HCT116 (cell line): ENCODE data around the gene SPPL2C. TPM values are rescaled to one million over a fixed set of nuclear protein-coding genes. Genes with fewer than 3 reads are reported as not detected.

ENCODE experiments used
- ATAC-seq: fragments of 200-7000 bp; cut with Tn5 transposase; 2 replicates; pipeline ENCODE4 v1.9.1; 2020; ENCODE audit warnings: mild to moderate bottlenecking, moderate library complexity
- BruUV-seq: library from RNA; stranded (reverse); fragments of 400-500 nt; replicated peaks from 2 replicates; lab custom pipeline; 2021; lab: Mats Ljungman, UMichigan
- CTCF ChIA-PET: fragments of 300-600 bp; sonication (Branson Sonifier 250); formaldehyde crosslinking; loops from one replicate; lab custom pipeline; 2021; ENCODE audit warnings: antibody characterized with exemption; lab: Charles Lee
- POLR2A ChIA-PET: fragments of 300-600, 350-600 bp; sonication (Branson Sonifier 250); formaldehyde crosslinking; loops from one replicate; lab custom pipeline; 2021; ENCODE audit warnings: antibody characterized with exemption; lab: Charles Lee
- RAD21 ChIA-PET, 2 experiments: fragments of 300-600 bp; sonication (Branson Sonifier 250); formaldehyde crosslinking; loops; one replicate each; lab custom pipeline; 2023; ENCODE audit warnings: low total read pairs in 2 of 2; ENCODE audit not compliant: uncharacterized antibody in 2 of 2, unreplicated experiment in 2 of 2, low non-redundant PET in 1 of 2; lab: Charles Lee
- DNase-seq: peaks from one replicate; pipeline ENCODE4 v3.0.0-alpha.2; 2010; ENCODE audit warnings: low read depth, low spot score
- H2AFZ ChIP-seq: fragments of 200-600 bp; shearing (Covaris generic), sonication (generic); 2 replicates; pipeline ENCODE4 v1.6.1; 2017; ENCODE audit warnings: low read depth, mixed run types, mixed read lengths, antibody characterized with exemption, low read length; ENCODE audit not compliant: poor library complexity, severe bottlenecking
- H3K27ac ChIP-seq: 2 replicates; pipeline ENCODE4 v1.5.1; 2012; ENCODE audit warnings: low read depth, low read length
- H3K27me3 ChIP-seq: fragments of 200-600 bp; sonication (generic); 2 replicates; pipeline ENCODE4 v1.6.1; 2016; ENCODE audit warnings: mixed run types, low read length, mixed read lengths; ENCODE audit not compliant: insufficient read depth
- H3K36me3 ChIP-seq, 2 experiments: fragments of 200-500 bp in 1 of 2; fragments of 200-600 bp in 1 of 2; sonication (Bioruptor generic) in 1 of 2; sonication (generic) in 1 of 2; 2 replicates each; pipeline versions ENCODE4 v1.5.1 to v1.6.1; 2014 to 2016; ENCODE audit warnings: low read length in 2 of 2, inconsistent platforms in 1 of 2, mixed read lengths in 1 of 2, mixed run types in 1 of 2; ENCODE audit not compliant: insufficient read depth in 2 of 2, control insufficient read depth in 1 of 2
- H3K4me1 ChIP-seq, 2 experiments: fragments of 200-600 bp in 1 of 2; sonication (generic) in 1 of 2; 2 replicates each; pipeline versions ENCODE4 v1.5.1 to v1.6.1; 2012 to 2017; ENCODE audit warnings: low read length in 2 of 2, inconsistent platforms in 1 of 2, mild to moderate bottlenecking in 1 of 2, mixed read lengths in 1 of 2, mixed run types in 1 of 2, moderate library complexity in 1 of 2; ENCODE audit not compliant: insufficient read depth in 2 of 2, control insufficient read depth in 1 of 2
- H3K4me2 ChIP-seq: fragments of 200-600 bp; sonication (generic); 2 replicates; pipeline ENCODE4 v1.6.1; 2017; ENCODE audit warnings: mixed run types, low read length, mixed read lengths
- H3K4me3 ChIP-seq, 2 experiments: fragments of 200-600 bp in 1 of 2; sonication (generic) in 1 of 2; replicated peaks in 1 of 2; 2 replicates each; pipeline ENCODE4 v1.5.1; 2011 to 2016; ENCODE audit warnings: low read length in 2 of 2, control low read depth in 1 of 2, low read depth in 1 of 2, mild to moderate bottlenecking in 1 of 2, mixed read lengths in 1 of 2, mixed run types in 1 of 2
- H3K79me2 ChIP-seq: fragments of 200-600 bp; sonication (generic); 2 replicates; pipeline ENCODE4 v1.6.1; 2017; ENCODE audit warnings: mild to moderate bottlenecking, mixed run types, low read length, moderate library complexity, mixed read lengths; ENCODE audit not compliant: insufficient read depth
- H3K9ac ChIP-seq: fragments of 200-600 bp; sonication (generic); 2 replicates; pipeline ENCODE4 v1.6.1; 2016; ENCODE audit warnings: low read length, mixed read lengths
- H3K9me2 ChIP-seq: fragments of 200-600 bp; sonication (generic), shearing (Covaris generic); 2 replicates; pipeline ENCODE4 v1.6.1; 2017; ENCODE audit warnings: mixed run types, mild to moderate bottlenecking, moderate library complexity; ENCODE audit not compliant: insufficient read depth
- H3K9me3 ChIP-seq, 2 experiments: fragments of 200-500 bp in 1 of 2; fragments of 200-600 bp in 1 of 2; sonication (Bioruptor generic) in 1 of 2; sonication (generic) in 1 of 2; 2 replicates each; pipeline ENCODE4 v1.6.1; 2014 to 2017; ENCODE audit warnings: low read length in 2 of 2, mixed read lengths in 2 of 2, inconsistent platforms in 1 of 2, low read depth in 1 of 2, mild to moderate bottlenecking in 1 of 2, mixed run types in 1 of 2, moderate library complexity in 1 of 2; ENCODE audit not compliant: control insufficient read depth in 1 of 2, insufficient read depth in 1 of 2
- H4K20me1 ChIP-seq: fragments of 200-600 bp; sonication (generic), shearing (Covaris generic); 2 replicates; pipeline ENCODE4 v1.6.1; 2017; ENCODE audit warnings: mixed run types, mild to moderate bottlenecking, moderate library complexity; ENCODE audit not compliant: insufficient read depth
- CBX3 ChIP-seq: IDR thresholded peaks from 2 replicates; pipeline ENCODE4 v1.6.1; 2012; ENCODE audit warnings: low read depth
- CEBPB ChIP-seq: IDR thresholded peaks from 2 replicates; pipeline ENCODE4 v1.6.1; 2012; ENCODE audit warnings: low read depth
- EGR1 ChIP-seq: IDR thresholded peaks from 2 replicates; pipeline ENCODE4 v1.6.1; 2012; ENCODE audit warnings: low read depth
- ELF1 ChIP-seq: IDR thresholded peaks from 2 replicates; pipeline ENCODE4 v1.6.1; 2012; ENCODE audit warnings: low read depth, borderline replicate concordance
- EZH2 ChIP-seq: fragments of 200-600 bp; sonication (generic); IDR thresholded peaks from 2 replicates; pipeline ENCODE4 v1.6.1; 2017; ENCODE audit warnings: antibody characterized with exemption, mixed run types
- EZH2phosphoT487 ChIP-seq: fragments of 200-600 bp; IDR thresholded peaks from 2 replicates; pipeline ENCODE4 v1.6.1; 2018; ENCODE audit warnings: antibody characterized with exemption, borderline replicate concordance
- FOSL1 ChIP-seq: IDR thresholded peaks from 2 replicates; pipeline ENCODE4 v1.6.1; 2012; ENCODE audit warnings: low read depth
- JUND ChIP-seq: IDR thresholded peaks from 2 replicates; pipeline ENCODE4 v1.6.1; 2012
- MAX ChIP-seq: IDR thresholded peaks from 2 replicates; pipeline ENCODE4 v1.6.1; 2012
- POLR2A ChIP-seq: IDR thresholded peaks from 2 replicates; pipeline ENCODE4 v1.7.0; 2011; ENCODE audit warnings: borderline replicate concordance; ENCODE audit not compliant: insufficient read depth, insufficient read length; ENCODE audit errors: extremely low read depth
- POLR2AphosphoS5 ChIP-seq: IDR thresholded peaks from 2 replicates; pipeline ENCODE4 v1.6.1; 2011; ENCODE audit warnings: mild to moderate bottlenecking, low read depth, low read length, moderate library complexity
- RAD21 ChIP-seq: IDR thresholded peaks from 2 replicates; pipeline ENCODE4 v1.6.1; 2012; ENCODE audit warnings: low read depth, mild to moderate bottlenecking
- REST ChIP-seq: IDR thresholded peaks from 2 replicates; pipeline ENCODE4 v1.6.1; 2012; ENCODE audit warnings: low read depth
- SIN3A ChIP-seq: IDR thresholded peaks from 2 replicates; pipeline ENCODE4 v1.6.1; 2012; ENCODE audit warnings: low read depth
- SP1 ChIP-seq: IDR thresholded peaks from 2 replicates; pipeline ENCODE4 v1.6.1; 2012; ENCODE audit warnings: low read depth
- SRF ChIP-seq: IDR thresholded peaks from 2 replicates; pipeline ENCODE4 v1.6.1; 2012; ENCODE audit warnings: low read depth
- TCF7L2 ChIP-seq: IDR thresholded peaks from 2 replicates; pipeline ENCODE4 v1.7.0; 2011; ENCODE audit warnings: borderline replicate concordance, inconsistent platforms; ENCODE audit not compliant: insufficient read depth, insufficient read length; ENCODE audit errors: extremely low read depth
- YY1 ChIP-seq: IDR thresholded peaks from 2 replicates; pipeline ENCODE4 v1.6.1; 2011; ENCODE audit warnings: low read length, low read depth, moderate library complexity, mild to moderate bottlenecking; ENCODE audit not compliant: insufficient replicate concordance; ENCODE audit errors: extremely low read depth
- ZFX ChIP-seq: fragments of 450-650 bp; IDR thresholded peaks from 2 replicates; pipeline ENCODE4 v1.6.1; 2017
- ZNF274 ChIP-seq: fragments of 200-500 bp; sonication (Bioruptor generic); IDR thresholded peaks from 2 replicates; pipeline ENCODE4 v1.6.1; 2014; ENCODE audit warnings: mild to moderate bottlenecking, low read depth, low read length, inconsistent platforms
- intact Hi-C: fragments of 100-400 bp; cut with micrococcal nuclease; formaldehyde crosslinking; loops from 2 replicates; pipeline ENCODE4 v1.10.0; 2022
- total RNA-seq: library from RNA; stranded (reverse); gene quantifications from one replicate; pipeline ENCODE4 v1.2.1, GENCODE V29; 2021; ENCODE audit not compliant: unreplicated experiment
- TF ChIP-seq, protein P1 (sequence below), 3 experiments: fragments of 200-600 bp in 1 of 3; sonication (generic) in 1 of 3; IDR thresholded peaks in 2 of 3; conservative IDR thresholded peaks in 1 of 3; 2 replicates each; pipeline ENCODE4 v1.5.1; 2012 to 2017; ENCODE audit warnings: low read depth in 2 of 3, low read length in 2 of 3, antibody characterized with exemption in 1 of 3, borderline replicate concordance in 1 of 3, control low read depth in 1 of 3, mild to moderate bottlenecking in 1 of 3, mixed read lengths in 1 of 3, mixed run types in 1 of 3, moderate library complexity in 1 of 3; ENCODE audit not compliant: insufficient read depth in 1 of 3
- TF ChIP-seq, protein P2 (sequence below): IDR thresholded peaks from 2 replicates; pipeline ENCODE4 v1.6.1; 2012

The SPPL2C gene
- total RNA-seq, 1 experiment from 2014 or later = not detected

DNA sequence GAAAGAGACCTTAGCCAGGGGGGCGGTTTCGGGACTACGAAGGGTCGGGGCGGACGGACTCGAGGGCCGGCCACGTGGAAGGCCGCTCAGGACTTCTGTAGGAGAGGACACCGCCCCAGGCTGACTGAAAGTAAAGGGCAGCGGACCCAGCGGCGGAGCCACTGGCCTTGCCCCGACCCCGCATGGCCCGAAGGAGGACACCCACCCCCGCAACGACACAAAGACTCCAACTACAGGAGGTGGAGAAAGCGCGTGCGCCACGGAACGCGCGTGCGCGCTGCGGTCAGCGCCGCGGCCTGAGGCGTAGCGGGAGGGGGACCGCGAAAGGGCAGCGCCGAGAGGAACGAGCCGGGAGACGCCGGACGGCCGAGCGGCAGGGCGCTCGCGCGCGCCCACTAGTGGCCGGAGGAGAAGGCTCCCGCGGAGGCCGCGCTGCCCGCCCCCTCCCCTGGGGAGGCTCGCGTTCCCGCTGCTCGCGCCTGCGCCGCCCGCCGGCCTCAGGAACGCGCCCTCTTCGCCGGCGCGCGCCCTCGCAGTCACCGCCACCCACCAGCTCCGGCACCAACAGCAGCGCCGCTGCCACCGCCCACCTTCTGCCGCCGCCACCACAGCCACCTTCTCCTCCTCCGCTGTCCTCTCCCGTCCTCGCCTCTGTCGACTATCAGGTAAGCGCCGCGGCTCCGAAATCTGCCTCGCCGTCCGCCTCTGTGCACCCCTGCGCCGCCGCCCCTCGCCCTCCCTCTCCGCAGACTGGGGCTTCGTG is 49.5 kb downstream of the SPPL2C start, which contains the start of gene MAPT:
Gene MAPT, plus strand, starts transcription at position 533 of the 763 bp plus-strand sequence. CDS start 67,784 bp downstream, outside the sequence.
- H3K9me3 ChIP-seq = no peaks in the 10 kb centered on the region
- ATAC-seq (peak; percentile 94), DNase-seq (peak; percentile 93)
- peak within 1 kb of the TSS; percentile 77 for H3K9ac ChIP-seq
- no TSS peak for BruUV-seq
- H2AFZ ChIP-seq = peak within 1 kb of the TSS; percentile 77
- no peaks in the 10 kb centered on the region for H3K36me3 ChIP-seq
- H3K27me3 ChIP-seq = no peaks in the 10 kb centered on the region
- peak within 1 kb of the TSS; percentile 82 to 93 for H3K4me3 ChIP-seq
- POLR2A ChIA-PET = interaction anchor here (0.6 kb wide), 1 partner anchor 52 kb away, joined by 3 read pairs; no protein-coding TSS in a partner anchor
- CTCF ChIA-PET = interaction anchor here (0.9 to 2.5 kb wide), 6 partner anchors 13 to 254 kb away, joined by 3 to 11 read pairs (median 4); no protein-coding TSS in a partner anchor
- H3K4me2 ChIP-seq = peak within 1 kb of the TSS; percentile 98
- no peaks in the 10 kb centered on the region for H3K9me2 ChIP-seq
- H3K79me2 ChIP-seq = 0 out of 2 replicates have a peak, but pooled peaks cover 4% of the 10 kb centered on the region
- intact Hi-C loops = no loop called here
- peak within 1 kb of the TSS; percentile 60; the same call in 1 of the 2 replicates for H3K27ac ChIP-seq
- peaks cover 3 to 20% of the 10 kb centered on the region in 2 experiments; a peak in 2 of 4 replicates for H3K4me1 ChIP-seq
- RAD21 ChIA-PET = no interaction called here
- H4K20me1 ChIP-seq = no peaks in the 10 kb centered on the region
- TF ChIP-seq, protein P1, sequence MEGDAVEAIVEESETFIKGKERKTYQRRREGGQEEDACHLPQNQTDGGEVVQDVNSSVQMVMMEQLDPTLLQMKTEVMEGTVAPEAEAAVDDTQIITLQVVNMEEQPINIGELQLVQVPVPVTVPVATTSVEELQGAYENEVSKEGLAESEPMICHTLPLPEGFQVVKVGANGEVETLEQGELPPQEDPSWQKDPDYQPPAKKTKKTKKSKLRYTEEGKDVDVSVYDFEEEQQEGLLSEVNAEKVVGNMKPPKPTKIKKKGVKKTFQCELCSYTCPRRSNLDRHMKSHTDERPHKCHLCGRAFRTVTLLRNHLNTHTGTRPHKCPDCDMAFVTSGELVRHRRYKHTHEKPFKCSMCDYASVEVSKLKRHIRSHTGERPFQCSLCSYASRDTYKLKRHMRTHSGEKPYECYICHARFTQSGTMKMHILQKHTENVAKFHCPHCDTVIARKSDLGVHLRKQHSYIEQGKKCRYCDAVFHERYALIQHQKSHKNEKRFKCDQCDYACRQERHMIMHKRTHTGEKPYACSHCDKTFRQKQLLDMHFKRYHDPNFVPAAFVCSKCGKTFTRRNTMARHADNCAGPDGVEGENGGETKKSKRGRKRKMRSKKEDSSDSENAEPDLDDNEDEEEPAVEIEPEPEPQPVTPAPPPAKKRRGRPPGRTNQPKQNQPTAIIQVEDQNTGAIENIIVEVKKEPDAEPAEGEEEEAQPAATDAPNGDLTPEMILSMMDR (IDR thresholded peaks at IDR 0.05 in 2 of 3, conservative IDR thresholded peaks at IDR 0.05 in 1 of 3; ENCODE audit: borderline replicate concordance in 1 of 3, insufficient read depth in 1 of 3, low read depth in 2 of 3, low read length in 2 of 3) = peak; percentile 55 to 96 (median 85); a peak in 5 of 6 replicates
- TF ChIP-seq TCF7L2 (no peak), SIN3A (no peak; the same call in 1 of the 2 replicates), SRF (no peak; the same call in 1 of the 2 replicates), JUND (no peak), EZH2phosphoT487 (no peak), CBX3 (no peak), ZFX (peak; percentile 62; the same call in 1 of the 2 replicates), SP1 (no peak), REST (no peak), EZH2 (no peak), RAD21 (no peak; the same call in 1 of the 2 replicates), ZNF274 (no peak), POLR2A (peak; percentile 92), MAX (peak; percentile 81), ELF1 (no peak), FOSL1 (no peak), CEBPB (no peak), YY1 (no peak), EGR1 (peak; percentile 97), POLR2AphosphoS5 (peak; percentile 93)
- TF ChIP-seq, protein P2, sequence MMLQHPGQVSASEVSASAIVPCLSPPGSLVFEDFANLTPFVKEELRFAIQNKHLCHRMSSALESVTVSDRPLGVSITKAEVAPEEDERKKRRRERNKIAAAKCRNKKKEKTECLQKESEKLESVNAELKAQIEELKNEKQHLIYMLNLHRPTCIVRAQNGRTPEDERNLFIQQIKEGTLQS = no peak
